ENCODE results near the gene HTR7.

HTR7 gene

GRCh38 chr10:90871766-90872647 is 14.2 kb upstream of the HTR7 start, which contains the start of gene RPP30:
RPP30 (plus strand) TSS chr10:90871974; CDS start chr10:90871987, 13 bp downstream.
- no peak for TF ChIP-seq CTCF (conservative IDR thresholded peaks at IDR 0.05; ENCODE audit: low read depth, low read length)
- DNase-seq (ENCODE audit: low read depth): no peak

GRCh38 chr10:90871279-90871765 is 13.5 kb upstream of the HTR7 start:
- peak overlapping the region; percentile 89 for H3K4me3 ChIP-seq (ENCODE audit: low read length)
- no peak for DNase-seq (ENCODE audit: low read depth)
- peak; percentile 66 for TF ChIP-seq CTCF (conservative IDR thresholded peaks at IDR 0.05; ENCODE audit: low read depth, low read length)

More at GRCh38 chr10:90871766-90872647, 14.2 kb upstream of the HTR7 start, which contains the start of gene RPP30:
- H3K4me3 ChIP-seq (ENCODE audit: low read length): peak within 1 kb of the TSS; percentile 89

GRCh38 chr10:90866050-90866598 is 8.3 kb upstream of the HTR7 start:
- H3K4me3 ChIP-seq (ENCODE audit: low read length): no peak overlapping the region
- DNase-seq (ENCODE audit: low read depth): no peak
- TF ChIP-seq CTCF (conservative IDR thresholded peaks at IDR 0.05; ENCODE audit: low read depth, low read length): no peak

- no peak for DNase-seq (ENCODE audit: low read depth)
- no peak overlapping the region for H3K4me3 ChIP-seq (ENCODE audit: low read length)
- TF ChIP-seq CTCF (conservative IDR thresholded peaks at IDR 0.05; ENCODE audit: low read depth, low read length): peak; percentile 59
These were observed 7.6 kb upstream of the HTR7 start for GRCh38 chr10:90865401-90865800.

- DNase-seq (ENCODE audit: low read depth): no peak
- TF ChIP-seq CTCF (conservative IDR thresholded peaks at IDR 0.05; ENCODE audit: low read depth, low read length): peak; percentile 90
- no peak overlapping the region for H3K4me3 ChIP-seq (ENCODE audit: low read length)
These were observed 5.2 kb upstream of the HTR7 start for GRCh38 chr10:90862908-90863514.

GRCh38 chr10:90860790-90861189 is 3.0 kb upstream of the HTR7 start:
- DNase-seq (ENCODE audit: low read depth): no peak
- TF ChIP-seq CTCF (conservative IDR thresholded peaks at IDR 0.05; ENCODE audit: low read depth, low read length): no peak
- no peak overlapping the region for H3K4me3 ChIP-seq (ENCODE audit: low read length)
